Astrocyte of the spinal cord (primary cell): ENCODE data around the gene IGF2BP1.

Experiments used
- DNase-seq: peaks from one replicate; pipeline ENCODE4 v3.0.0; 2011; ENCODE audit warnings: low read depth, low spot score
- H3K4me3 ChIP-seq: 2 replicates; pipeline ENCODE4 v1.5.1; 2011; ENCODE audit warnings: low read depth, mild to moderate bottlenecking, low read length, moderate library complexity
- in situ Hi-C: cut with HindIII; loops from 2 replicates; pipeline ENCODE4 v1.10.0; 2017; ENCODE audit warnings: low sequenced_read_pairs
- TF ChIP-seq, protein P1 (sequence below): IDR thresholded peaks from 2 replicates; pipeline ENCODE4 v1.5.1; 2012; ENCODE audit warnings: low read depth, mild to moderate bottlenecking, low read length, inconsistent platforms

Gene IGF2BP1

DNA sequence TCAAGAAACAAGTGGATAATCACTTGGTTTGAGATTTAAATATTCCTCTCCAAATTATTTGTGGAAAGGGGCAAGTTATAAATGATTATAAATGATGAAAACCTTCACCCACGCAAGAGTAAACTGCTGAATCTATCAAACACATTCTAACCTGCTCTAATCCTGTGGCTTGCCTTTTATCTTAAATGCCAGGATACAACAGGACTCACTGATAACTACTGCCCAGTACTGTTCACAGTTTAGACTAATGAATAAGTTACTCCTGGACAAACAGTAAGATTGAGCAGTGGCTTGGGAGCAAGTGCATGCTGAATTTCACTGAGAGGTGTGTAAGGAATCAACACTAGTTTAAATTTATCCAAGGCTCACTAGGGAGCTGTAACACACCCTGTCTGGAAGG lies 31.1 kb downstream of the IGF2BP1 start:
- in situ Hi-C loops, result no loop called here
- TF ChIP-seq, protein P1, sequence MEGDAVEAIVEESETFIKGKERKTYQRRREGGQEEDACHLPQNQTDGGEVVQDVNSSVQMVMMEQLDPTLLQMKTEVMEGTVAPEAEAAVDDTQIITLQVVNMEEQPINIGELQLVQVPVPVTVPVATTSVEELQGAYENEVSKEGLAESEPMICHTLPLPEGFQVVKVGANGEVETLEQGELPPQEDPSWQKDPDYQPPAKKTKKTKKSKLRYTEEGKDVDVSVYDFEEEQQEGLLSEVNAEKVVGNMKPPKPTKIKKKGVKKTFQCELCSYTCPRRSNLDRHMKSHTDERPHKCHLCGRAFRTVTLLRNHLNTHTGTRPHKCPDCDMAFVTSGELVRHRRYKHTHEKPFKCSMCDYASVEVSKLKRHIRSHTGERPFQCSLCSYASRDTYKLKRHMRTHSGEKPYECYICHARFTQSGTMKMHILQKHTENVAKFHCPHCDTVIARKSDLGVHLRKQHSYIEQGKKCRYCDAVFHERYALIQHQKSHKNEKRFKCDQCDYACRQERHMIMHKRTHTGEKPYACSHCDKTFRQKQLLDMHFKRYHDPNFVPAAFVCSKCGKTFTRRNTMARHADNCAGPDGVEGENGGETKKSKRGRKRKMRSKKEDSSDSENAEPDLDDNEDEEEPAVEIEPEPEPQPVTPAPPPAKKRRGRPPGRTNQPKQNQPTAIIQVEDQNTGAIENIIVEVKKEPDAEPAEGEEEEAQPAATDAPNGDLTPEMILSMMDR, result no peak
- H3K4me3 ChIP-seq, result no peak overlapping the region
- DNase-seq, result no peak

DNA sequence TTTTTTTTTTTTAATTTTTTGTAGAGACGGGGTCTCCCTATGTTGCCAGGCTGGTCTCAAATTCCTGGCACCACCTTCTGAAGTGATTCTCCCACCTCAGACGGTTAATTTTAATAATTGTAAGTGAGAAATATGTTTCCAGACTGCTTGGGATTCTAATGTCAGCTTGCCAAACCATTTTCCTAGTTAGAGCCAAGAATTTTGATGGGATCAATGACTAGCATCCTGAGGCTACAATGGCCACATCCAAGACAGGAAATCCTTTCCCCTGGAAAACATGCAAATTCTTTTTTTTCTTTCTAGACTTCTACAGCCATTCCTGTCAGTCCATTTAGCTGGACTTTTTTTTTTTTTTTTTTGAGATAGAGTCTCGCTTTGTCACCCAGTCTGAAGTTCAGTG lies 32.6 kb downstream of the IGF2BP1 start:
- TF ChIP-seq, protein P1, result no peak
- no peak overlapping the region for H3K4me3 ChIP-seq
- in situ Hi-C loops, result no loop called here
- DNase-seq, result peak; percentile 6

DNA sequence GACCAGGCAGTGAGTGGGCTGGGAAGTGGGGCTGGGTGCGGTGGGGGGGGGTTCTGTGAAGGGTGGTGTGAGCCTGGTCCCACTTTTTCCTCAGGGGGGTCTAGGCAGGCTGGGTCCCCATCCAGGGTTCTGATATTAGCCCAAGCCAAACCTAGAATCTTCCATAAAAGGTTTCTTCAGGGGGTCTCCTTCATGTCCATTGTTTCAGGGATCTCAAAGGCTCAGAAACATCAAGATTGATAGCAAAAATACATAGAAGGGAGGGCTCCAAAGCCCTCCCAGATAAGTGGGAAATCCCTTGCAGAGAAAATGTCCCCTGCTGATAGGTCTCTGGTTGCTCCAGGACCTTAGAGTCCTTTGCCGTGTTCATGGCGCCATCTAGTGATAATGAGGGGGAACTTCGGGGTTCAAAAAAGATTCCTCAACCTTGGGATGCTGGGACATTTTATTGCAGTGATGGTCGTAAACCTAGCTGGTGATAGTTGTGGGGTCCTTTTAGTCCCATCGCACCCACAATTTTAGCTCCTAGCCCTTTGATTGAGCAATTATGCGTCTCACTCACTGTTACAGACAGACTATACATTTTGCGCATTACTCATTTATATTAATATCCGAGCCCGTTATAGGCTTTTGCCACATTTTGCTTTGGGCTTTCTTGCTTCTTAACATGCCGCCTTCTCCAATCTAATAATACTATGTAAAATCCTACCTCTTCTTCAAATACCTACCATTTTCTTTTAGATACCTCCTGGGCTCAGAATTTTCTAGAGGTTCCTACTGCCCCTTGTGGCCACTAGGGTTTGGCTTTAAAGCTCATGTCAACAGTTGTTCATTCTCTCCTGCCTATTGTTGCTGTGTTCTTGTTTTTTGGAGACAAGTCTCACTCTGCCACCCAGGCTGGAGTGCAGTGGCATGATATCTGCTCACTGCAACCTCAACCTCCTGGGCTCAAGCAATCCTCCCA lies 35.1 kb downstream of the IGF2BP1 start:
- H3K4me3 ChIP-seq, result no peak overlapping the region
- TF ChIP-seq, protein P1, result peak; percentile 81
- DNase-seq, result peak; percentile 85
- in situ Hi-C loops, result no loop called here

DNA sequence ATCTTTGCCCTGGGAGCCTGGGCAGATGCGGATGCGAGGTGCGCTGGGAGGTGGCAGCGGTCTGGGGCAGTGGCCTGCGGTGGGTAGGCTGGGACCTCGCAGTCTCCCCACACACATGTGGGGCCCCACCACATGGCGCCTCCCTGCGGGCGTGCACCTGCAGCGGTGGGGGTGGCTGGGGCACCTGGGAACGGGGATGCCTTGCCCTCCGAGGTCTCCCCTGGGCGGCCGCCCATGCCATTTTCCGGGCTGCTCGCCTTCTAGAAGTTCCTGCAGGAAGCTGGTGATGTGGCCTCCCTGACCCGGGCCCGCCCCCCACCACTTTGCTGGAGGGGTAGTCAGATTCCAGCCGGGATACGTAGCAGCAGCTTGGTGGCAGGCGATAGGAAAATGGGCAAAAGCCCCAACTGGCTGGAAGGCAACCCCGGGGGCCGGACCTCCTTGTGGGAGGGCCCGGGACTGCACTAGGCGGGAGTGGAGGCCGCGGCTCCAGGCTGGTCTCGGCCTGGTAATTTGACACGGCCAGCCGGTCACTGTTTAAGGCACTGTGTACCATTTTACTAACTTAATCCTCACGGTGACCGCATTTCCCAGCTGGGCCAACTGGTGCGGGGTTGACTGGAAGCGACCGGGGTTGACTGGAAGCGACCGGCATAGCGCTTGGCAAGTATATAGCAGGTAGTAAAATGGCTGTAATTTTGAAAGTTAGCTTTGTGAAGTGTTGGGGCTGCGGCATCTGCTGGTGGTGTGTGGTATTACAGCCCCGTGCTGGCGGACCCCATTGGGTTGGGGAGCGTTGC lies 38.5 kb downstream of the IGF2BP1 start:
- in situ Hi-C loops, result no loop called here
- peak; percentile 48 for DNase-seq
- TF ChIP-seq, protein P1, result peak; percentile 83
- no peak overlapping the region for H3K4me3 ChIP-seq

DNA sequence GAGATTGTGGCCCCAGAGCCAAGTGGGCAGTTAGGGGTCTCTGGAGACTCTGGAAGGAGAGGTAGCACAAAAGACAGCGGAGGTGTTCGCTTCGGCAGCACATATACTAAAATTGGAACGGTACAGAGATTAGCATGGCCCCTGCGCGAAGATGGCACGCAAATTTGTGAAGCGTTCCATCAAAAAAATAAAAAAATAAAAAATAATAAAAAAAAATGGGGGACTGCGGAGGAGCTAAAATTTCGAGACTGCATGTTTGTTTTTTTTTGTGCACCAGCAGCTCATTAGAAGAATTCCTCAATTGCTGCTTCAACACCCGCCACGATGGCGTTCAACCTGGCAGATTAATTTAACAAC lies 39.1 kb downstream of the IGF2BP1 start:
- in situ Hi-C loops, result no loop called here
- TF ChIP-seq, protein P1, result no peak
- DNase-seq, result no peak
- H3K4me3 ChIP-seq, result no peak overlapping the region

DNA sequence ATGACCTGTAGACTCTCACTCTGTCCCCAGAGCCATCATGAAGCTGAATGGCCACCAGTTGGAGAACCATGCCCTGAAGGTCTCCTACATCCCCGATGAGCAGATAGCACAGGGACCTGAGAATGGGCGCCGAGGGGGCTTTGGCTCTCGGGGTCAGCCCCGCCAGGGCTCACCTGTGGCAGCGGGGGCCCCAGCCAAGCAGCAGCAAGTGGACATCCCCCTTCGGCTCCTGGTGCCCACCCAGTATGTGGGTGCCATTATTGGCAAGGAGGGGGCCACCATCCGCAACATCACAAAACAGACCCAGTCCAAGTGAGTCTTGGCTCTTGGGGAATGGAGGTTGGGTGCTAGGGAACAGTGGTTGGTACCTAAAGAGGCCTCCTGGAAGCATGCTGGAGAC lies 41.0 kb downstream of the IGF2BP1 start:
- in situ Hi-C loops, result no loop called here
- TF ChIP-seq, protein P1, result no peak
- DNase-seq, result no peak
- H3K4me3 ChIP-seq, result no peak overlapping the region
